HepG2 (cell line): ENCODE data around the gene NARS2. TPM values are rescaled to one million over a fixed set of nuclear protein-coding genes. Genes with fewer than 3 reads are reported as not detected.
"Not testable (repeated sequence)": the region's sequence is repeated elsewhere in the genome, so short reads cannot be mapped to it uniquely, and the experiment has no call there.

Source experiments
- ATAC-seq: fragments of 200-7000 bp; cut with Tn5 transposase; 3 replicates; pipeline ENCODE4 v1.9.1; 2020; ENCODE audit warnings: mild to moderate bottlenecking, moderate library complexity
- BruUV-seq: library from RNA; stranded (reverse); fragments of 400-500 nt; replicated peaks from 2 replicates; lab custom pipeline; 2021; lab: Mats Ljungman, UMichigan
- CTCF ChIA-PET: fragments of 300-600 bp; formaldehyde crosslinking; extraction: SDS; loops from one replicate; lab custom pipeline; 2021; ENCODE audit warnings: low total read pairs, inconsistent platforms, low intra/inter-chr PET ratio; lab: Yijun Ruan, JAX
- POLR2A ChIA-PET: fragments of 350-600 bp; sonication (Branson Sonifier 250); formaldehyde crosslinking; loops from one replicate; lab custom pipeline; 2020; ENCODE audit warnings: antibody characterized with exemption, inconsistent platforms; lab: Yijun Ruan, JAX
- DNase-seq: peaks from one replicate; pipeline ENCODE4 v3.0.0-alpha.2; 2015; ENCODE audit warnings: low spot score
- FAIRE-seq: peaks from 3 replicates; lab custom pipeline; 2011; peaks lifted over from hg19 to GRCh38; lab: Jason Lieb, UNC
- H2AFZ ChIP-seq: one replicate; pipeline ENCODE4 v1.6.1; 2011; ENCODE audit warnings: low read length, inconsistent platforms
- H3K27ac ChIP-seq: fragments of 300-600 bp; 3 replicates; pipeline ENCODE4 v1.8.0; 2011; ENCODE audit warnings: mixed run types, mild to moderate bottlenecking, mixed read lengths, low read length, inconsistent platforms; ENCODE audit not compliant: insufficient read depth; ENCODE audit errors: extremely low read length
- H3K27me3 ChIP-seq, 2 experiments: fragments of 200-600 bp in 1 of 2; 2 replicates in 1 of 2; 3 replicates in 1 of 2; pipeline versions ENCODE4 v1.6.0 to v1.8.0; 2011; ENCODE audit warnings: low read length in 2 of 2, mild to moderate bottlenecking in 2 of 2, moderate library complexity in 2 of 2, inconsistent platforms in 1 of 2; ENCODE audit not compliant: insufficient read depth in 2 of 2, control insufficient read depth in 1 of 2
- H3K36me3 ChIP-seq, 2 experiments: fragments of 200-600 bp in 1 of 2; replicated peaks in 1 of 2; 2 replicates in 1 of 2; 3 replicates in 1 of 2; pipeline versions ENCODE4 v1.5.1 to v1.8.0; 2011; ENCODE audit warnings: low read length in 2 of 2, inconsistent platforms in 1 of 2; ENCODE audit not compliant: insufficient read depth in 2 of 2, control insufficient read depth in 1 of 2
- H3K4me1 ChIP-seq: 2 replicates; pipeline ENCODE4 v1.5.1; 2012; ENCODE audit warnings: low read length, inconsistent platforms; ENCODE audit not compliant: insufficient read depth
- H3K4me2 ChIP-seq: 2 replicates; pipeline ENCODE4 v1.6.0; 2011; ENCODE audit warnings: low read depth, low read length, inconsistent platforms
- H3K4me3 ChIP-seq, 3 experiments: fragments of 200-600 bp in 1 of 3; sonication (generic), shearing (Covaris generic) in 1 of 3; replicated peaks in 1 of 3; 2 replicates each; pipeline ENCODE4 v1.5.1; 2011 to 2016; ENCODE audit warnings: low read length in 3 of 3, inconsistent platforms in 2 of 3, low read depth in 2 of 3, mild to moderate bottlenecking in 2 of 3, control low read depth in 1 of 3, mixed read lengths in 1 of 3; ENCODE audit not compliant: insufficient read depth in 1 of 3
- H3K79me2 ChIP-seq: one replicate; pipeline ENCODE4 v1.6.1; 2011; ENCODE audit warnings: low read length, inconsistent platforms; ENCODE audit not compliant: insufficient read depth
- H3K9ac ChIP-seq: 2 replicates; pipeline ENCODE4 v1.6.0; 2011; ENCODE audit warnings: mild to moderate bottlenecking, low read depth, low read length, inconsistent platforms; ENCODE audit not compliant: insufficient read depth
- H3K9me3 ChIP-seq: 2 replicates; pipeline ENCODE4 v1.5.1; 2012; ENCODE audit warnings: mild to moderate bottlenecking, low read length
- H4K20me1 ChIP-seq: 2 replicates; pipeline ENCODE4 v1.6.0; 2011; ENCODE audit warnings: inconsistent platforms, mild to moderate bottlenecking, low read length, moderate library complexity; ENCODE audit not compliant: insufficient read depth
- ATF7 ChIP-seq, 2 experiments: fragments of 450-650 bp in 1 of 2; sonication (generic) in 1 of 2; formaldehyde crosslinking in 1 of 2; IDR thresholded peaks; 2 replicates each; pipeline versions ENCODE4 v1.4.0 to v1.6.1; 2016 to 2020; ENCODE audit warnings: antibody characterized with exemption in 1 of 2, mild to moderate bottlenecking in 1 of 2, missing genetic modification reagents in 1 of 2
- FOXP1 ChIP-seq, 2 experiments: fragments of 450-650 bp in 1 of 2; IDR thresholded peaks; 2 replicates each; pipeline ENCODE4 v1.6.1; 2017 to 2018; ENCODE audit warnings: antibody characterized with exemption in 1 of 2
- GATAD1 ChIP-seq: IDR thresholded peaks from 2 replicates; pipeline ENCODE4 v1.6.1; 2016; ENCODE audit warnings: missing genetic modification reagents, missing compliant biosample characterization
- HOXA3 ChIP-seq: sonication (generic); formaldehyde crosslinking; IDR thresholded peaks from 2 replicates; pipeline ENCODE4 v1.5.0; 2020; ENCODE audit warnings: missing genetic modification reagents
- PHF5A ChIP-seq: IDR thresholded peaks from one replicate; pipeline ENCODE4 v1.6.1; 2018; ENCODE audit warnings: low read depth, missing genetic modification reagents; ENCODE audit not compliant: unreplicated experiment
- RORA ChIP-seq: sonication (generic); formaldehyde crosslinking; IDR thresholded peaks from 2 replicates; pipeline ENCODE4 v1.5.0; 2020; ENCODE audit warnings: mild to moderate bottlenecking, missing genetic modification reagents, moderate library complexity
- SIX4 ChIP-seq: sonication (generic); formaldehyde crosslinking; IDR thresholded peaks from 2 replicates; pipeline ENCODE4 v1.4.0; 2020; ENCODE audit warnings: missing genetic modification reagents
- SMAD3 ChIP-seq: sonication (generic); formaldehyde crosslinking; IDR thresholded peaks from 2 replicates; pipeline ENCODE4 v1.4.0; 2020; ENCODE audit warnings: missing genetic modification reagents
- ZNF792 ChIP-seq: IDR thresholded peaks from 2 replicates; pipeline ENCODE4 v1.6.1; 2016
- ZSCAN9 ChIP-seq: IDR thresholded peaks from 2 replicates; pipeline ENCODE4 v1.6.1; 2016; ENCODE audit warnings: borderline replicate concordance
- WGBS: methylation state at CpG from one replicate; pipeline ENCODE4 v1.1.6; 2017; ENCODE audit warnings: low lambda C conversion rate; 5-methylcytosine and 5-hydroxymethylcytosine counted together
- in situ Hi-C: cut with HindIII; loops from 2 replicates; pipeline ENCODE4 v1.10.0; 2017; ENCODE audit warnings: low pct_unique_long_range_greater_than_20kb; ENCODE audit not compliant: extremely low pct_ligation_motif_present
- intact Hi-C: fragments of 100-400 bp; cut with micrococcal nuclease; formaldehyde crosslinking; loops from one replicate; pipeline ENCODE4 v1.10.0; 2022; ENCODE audit not compliant: unreplicated experiment
- polyA plus RNA-seq, 8 experiments: library from polyadenylated mRNA; depleted of rRNA in 3 of 8; stranded (reverse) in 7 of 8; unstranded in 1 of 8; fragments of >200 nt; fragmentation: Illumina TruSeq in 4 of 8; extraction: Trizol in 4 of 8; gene quantifications; 2 replicates each; pipeline versions ENCODE4 v1.2.1 to v1.2.3, GENCODE V29; 2011 to 2016; ENCODE audit warnings: low read depth in 4 of 8, missing spikeins in 1 of 8, mixed read lengths in 1 of 8; ENCODE audit not compliant: insufficient read depth in 1 of 8
- total RNA-seq, 5 experiments: library from RNA; depleted of rRNA; stranded (reverse); fragments of >200 nt; fragmentation: Illumina TruSeq; extraction: Trizol; gene quantifications; 2 replicates each; pipeline ENCODE4 v1.2.3, GENCODE V29; 2016; ENCODE audit warnings: low read depth in 1 of 5
- TF ChIP-seq, protein P1 (sequence below): sonication (generic); formaldehyde crosslinking; IDR thresholded peaks from 2 replicates; pipeline ENCODE4 v1.5.0; 2020; ENCODE audit warnings: mild to moderate bottlenecking, missing genetic modification reagents, borderline replicate concordance
- TF ChIP-seq, protein P2 (sequence below): IDR thresholded peaks from 2 replicates; pipeline ENCODE4 v1.6.1; 2018; ENCODE audit warnings: missing genetic modification reagents, mild to moderate bottlenecking, missing compliant biosample characterization
- TF ChIP-seq, protein P3 (sequence below): sonication (generic); formaldehyde crosslinking; conservative IDR thresholded peaks from 2 replicates; pipeline ENCODE4 v1.4.0; 2020; ENCODE audit warnings: missing genetic modification reagents

Gene NARS2
- total and polyA plus RNA-seq, 2 of the 13 experiments (the other 11 are each of a cell fraction or from before 2014, with no cell fraction given): 45.9 to 65.0 TPM

DNA sequence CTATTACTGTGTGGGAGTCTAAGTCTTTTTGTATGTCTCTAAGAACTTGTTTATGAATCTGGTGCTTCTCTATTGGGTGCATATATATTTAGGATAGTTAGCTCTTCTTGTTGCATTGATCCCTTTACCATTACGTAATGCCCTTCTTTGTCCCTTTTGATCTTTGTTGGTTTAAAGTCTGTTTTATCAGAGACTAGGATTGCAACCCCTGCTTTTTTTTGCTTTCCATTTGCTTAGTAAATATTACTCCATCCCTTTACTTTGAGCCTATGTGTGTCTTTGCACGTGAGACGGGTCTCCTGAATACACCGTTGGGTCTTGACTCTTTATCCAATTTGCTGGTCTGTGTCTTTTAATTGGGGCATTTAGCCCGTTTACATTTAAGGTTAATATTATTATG, 26.4 kb upstream of the NARS2 start (continued):
- TF ChIP-seq, protein P1, sequence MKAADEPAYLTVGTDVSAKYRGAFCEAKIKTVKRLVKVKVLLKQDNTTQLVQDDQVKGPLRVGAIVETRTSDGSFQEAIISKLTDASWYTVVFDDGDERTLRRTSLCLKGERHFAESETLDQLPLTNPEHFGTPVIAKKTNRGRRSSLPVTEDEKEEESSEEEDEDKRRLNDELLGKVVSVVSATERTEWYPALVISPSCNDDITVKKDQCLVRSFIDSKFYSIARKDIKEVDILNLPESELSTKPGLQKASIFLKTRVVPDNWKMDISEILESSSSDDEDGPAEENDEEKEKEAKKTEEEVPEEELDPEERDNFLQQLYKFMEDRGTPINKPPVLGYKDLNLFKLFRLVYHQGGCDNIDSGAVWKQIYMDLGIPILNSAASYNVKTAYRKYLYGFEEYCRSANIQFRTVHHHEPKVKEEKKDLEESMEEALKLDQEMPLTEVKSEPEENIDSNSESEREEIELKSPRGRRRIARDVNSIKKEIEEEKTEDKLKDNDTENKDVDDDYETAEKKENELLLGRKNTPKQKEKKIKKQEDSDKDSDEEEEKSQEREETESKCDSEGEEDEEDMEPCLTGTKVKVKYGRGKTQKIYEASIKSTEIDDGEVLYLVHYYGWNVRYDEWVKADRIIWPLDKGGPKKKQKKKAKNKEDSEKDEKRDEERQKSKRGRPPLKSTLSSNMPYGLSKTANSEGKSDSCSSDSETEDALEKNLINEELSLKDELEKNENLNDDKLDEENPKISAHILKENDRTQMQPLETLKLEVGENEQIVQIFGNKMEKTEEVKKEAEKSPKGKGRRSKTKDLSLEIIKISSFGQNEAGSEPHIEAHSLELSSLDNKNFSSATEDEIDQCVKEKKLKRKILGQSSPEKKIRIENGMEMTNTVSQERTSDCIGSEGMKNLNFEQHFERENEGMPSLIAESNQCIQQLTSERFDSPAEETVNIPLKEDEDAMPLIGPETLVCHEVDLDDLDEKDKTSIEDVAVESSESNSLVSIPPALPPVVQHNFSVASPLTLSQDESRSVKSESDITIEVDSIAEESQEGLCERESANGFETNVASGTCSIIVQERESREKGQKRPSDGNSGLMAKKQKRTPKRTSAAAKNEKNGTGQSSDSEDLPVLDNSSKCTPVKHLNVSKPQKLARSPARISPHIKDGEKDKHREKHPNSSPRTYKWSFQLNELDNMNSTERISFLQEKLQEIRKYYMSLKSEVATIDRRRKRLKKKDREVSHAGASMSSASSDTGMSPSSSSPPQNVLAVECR: peak; percentile 27; the same call in 1 of the 2 replicates
- peak; percentile 98 for TF ChIP-seq ATF7 (IDR thresholded peaks at IDR 0.05)
- peak; percentile 71; the same call in 1 of the 2 replicates for TF ChIP-seq ATF7 (CRISPR knock-in tag; IDR thresholded peaks at IDR 0.05)
- TF ChIP-seq RORA (CRISPR knock-in tag): 0 out of 2 replicates have a peak, but pooled peaks have one; percentile 56
- TF ChIP-seq SIX4: peak; percentile 79
- peak; percentile 74; the same call in 1 of the 2 replicates for TF ChIP-seq SMAD3 (CRISPR knock-in tag)
- TF ChIP-seq, protein P2, sequence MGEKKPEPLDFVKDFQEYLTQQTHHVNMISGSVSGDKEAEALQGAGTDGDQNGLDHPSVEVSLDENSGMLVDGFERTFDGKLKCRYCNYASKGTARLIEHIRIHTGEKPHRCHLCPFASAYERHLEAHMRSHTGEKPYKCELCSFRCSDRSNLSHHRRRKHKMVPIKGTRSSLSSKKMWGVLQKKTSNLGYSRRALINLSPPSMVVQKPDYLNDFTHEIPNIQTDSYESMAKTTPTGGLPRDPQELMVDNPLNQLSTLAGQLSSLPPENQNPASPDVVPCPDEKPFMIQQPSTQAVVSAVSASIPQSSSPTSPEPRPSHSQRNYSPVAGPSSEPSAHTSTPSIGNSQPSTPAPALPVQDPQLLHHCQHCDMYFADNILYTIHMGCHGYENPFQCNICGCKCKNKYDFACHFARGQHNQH (CRISPR knock-in tag): peak; percentile 67; the same call in 1 of the 2 replicates
- TF ChIP-seq PHF5A (CRISPR knock-in tag): peak; percentile 51
- peak; percentile 49; the same call in 1 of the 2 replicates for TF ChIP-seq HOXA3 (CRISPR knock-in tag)
- TF ChIP-seq FOXP1 (IDR thresholded peaks at IDR 0.05): peak; percentile 61
- TF ChIP-seq FOXP1 (CRISPR knock-in tag; IDR thresholded peaks at IDR 0.05): peak; percentile 95
- TF ChIP-seq, protein P3, sequence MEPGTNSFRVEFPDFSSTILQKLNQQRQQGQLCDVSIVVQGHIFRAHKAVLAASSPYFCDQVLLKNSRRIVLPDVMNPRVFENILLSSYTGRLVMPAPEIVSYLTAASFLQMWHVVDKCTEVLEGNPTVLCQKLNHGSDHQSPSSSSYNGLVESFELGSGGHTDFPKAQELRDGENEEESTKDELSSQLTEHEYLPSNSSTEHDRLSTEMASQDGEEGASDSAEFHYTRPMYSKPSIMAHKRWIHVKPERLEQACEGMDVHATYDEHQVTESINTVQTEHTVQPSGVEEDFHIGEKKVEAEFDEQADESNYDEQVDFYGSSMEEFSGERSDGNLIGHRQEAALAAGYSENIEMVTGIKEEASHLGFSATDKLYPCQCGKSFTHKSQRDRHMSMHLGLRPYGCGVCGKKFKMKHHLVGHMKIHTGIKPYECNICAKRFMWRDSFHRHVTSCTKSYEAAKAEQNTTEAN (CRISPR knock-in tag): peak; percentile 56; the same call in 1 of the 2 replicates
- peak; percentile 62; the same call in 1 of the 2 replicates for TF ChIP-seq ZSCAN9 (CRISPR knock-in tag)
- TF ChIP-seq GATAD1: peak; percentile 38; the same call in 1 of the 2 replicates
- peak; percentile 85 for TF ChIP-seq ZNF792 (CRISPR knock-in tag)

DNA sequence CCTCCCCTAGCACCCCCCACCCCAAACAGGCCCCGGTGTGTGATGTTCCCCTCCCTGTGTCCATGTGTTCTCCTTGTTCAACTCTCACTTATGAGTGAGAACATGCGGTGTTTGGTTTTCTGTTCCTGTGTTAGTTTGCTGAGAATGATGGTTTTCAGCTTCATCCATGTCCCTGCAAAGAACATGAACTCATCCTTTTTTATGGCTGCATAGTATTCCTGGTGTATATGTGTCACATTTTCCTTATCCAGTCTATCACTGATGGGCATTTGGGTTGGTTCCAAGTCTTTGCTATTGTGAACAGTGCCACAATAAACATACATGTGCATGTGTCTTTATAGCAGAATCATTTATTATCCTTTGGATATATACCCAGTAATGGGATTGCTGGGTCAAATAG, 22.9 kb upstream of the NARS2 start:
- peaks cover 37% of the 10 kb centered on the region for H3K4me1 ChIP-seq
- H3K4me2 ChIP-seq, H3K9ac ChIP-seq, H3K27ac ChIP-seq, BruUV-seq, POLR2A ChIA-PET, CTCF ChIA-PET, H3K4me3 ChIP-seq, H3K79me2 ChIP-seq, DNase-seq, ATAC-seq, H3K9me3 ChIP-seq, H3K27me3 ChIP-seq, in situ Hi-C loops, H3K36me3 ChIP-seq, H2AFZ ChIP-seq, H4K20me1 ChIP-seq, intact Hi-C loops, FAIRE-seq: not testable (repeated sequence)
- WGBS: 100% methylated on average over 2 of the region's 2 CpGs
